MM.1S (cell line): Measurements from ENCODE around the gene CD300E.

Experiments
- CTCF ChIP-seq: fragments of 300-600 bp; sonication (generic); IDR thresholded peaks from 2 replicates; pipeline ENCODE4 v1.5.1; 2016; ENCODE audit warnings: antibody characterized with exemption, low read length, mixed read lengths
- EZH2 ChIP-seq: fragments of 300-600 bp; sonication (generic); optimal IDR thresholded peaks from 2 replicates; pipeline ENCODE3; 2017; ENCODE audit warnings: low read depth, mild to moderate bottlenecking, antibody characterized with exemption, low read length, mixed read lengths
- EZH2phosphoT487 ChIP-seq: fragments of 300-600 bp; sonication (generic); IDR thresholded peaks from 2 replicates; pipeline ENCODE4 v1.6.1; 2018; ENCODE audit warnings: antibody characterized with exemption, low read length

GRCh38 chr17:74631468-74632450 is 8.2 kb upstream of the CD300E start:
- TF ChIP-seq CTCF (no peak), EZH2phosphoT487 (no peak), EZH2 (no peak)
